T-helper 2 cell treated with Interferon-gamma antibody and Interleukin-4, amounts not matched to agents 5 μg/mL and 100 μg/mL, for 36 hours (primary cell): ENCODE measurements around the gene PLEKHM1.

Source experiments
- DNase-seq: peaks from one replicate; pipeline ENCODE4 v3.0.0; 2021; ENCODE audit warnings: low spot score
- H3K27ac Mint-ChIP-seq: one replicate; pipeline ENCODE4 v1.8.0; 2021; ENCODE audit warnings: mild to moderate bottlenecking, mixed read lengths
- H3K27me3 Mint-ChIP-seq: one replicate; pipeline ENCODE4 v1.8.0; 2021; ENCODE audit warnings: low read depth, mixed read lengths
- H3K36me3 Mint-ChIP-seq: one replicate; pipeline ENCODE4 v1.8.0; 2021; ENCODE audit warnings: low read depth, mixed read lengths
- H3K4me1 Mint-ChIP-seq: one replicate; pipeline ENCODE4 v1.8.0; 2021; ENCODE audit warnings: low read depth, mixed read lengths
- H3K4me3 Mint-ChIP-seq: one replicate; pipeline ENCODE4 v1.8.0; 2022; ENCODE audit warnings: mild to moderate bottlenecking, moderate library complexity, mixed read lengths
- H3K9me3 Mint-ChIP-seq: one replicate; pipeline ENCODE4 v1.8.0; 2021; ENCODE audit warnings: mixed read lengths

Gene PLEKHM1

DNA sequence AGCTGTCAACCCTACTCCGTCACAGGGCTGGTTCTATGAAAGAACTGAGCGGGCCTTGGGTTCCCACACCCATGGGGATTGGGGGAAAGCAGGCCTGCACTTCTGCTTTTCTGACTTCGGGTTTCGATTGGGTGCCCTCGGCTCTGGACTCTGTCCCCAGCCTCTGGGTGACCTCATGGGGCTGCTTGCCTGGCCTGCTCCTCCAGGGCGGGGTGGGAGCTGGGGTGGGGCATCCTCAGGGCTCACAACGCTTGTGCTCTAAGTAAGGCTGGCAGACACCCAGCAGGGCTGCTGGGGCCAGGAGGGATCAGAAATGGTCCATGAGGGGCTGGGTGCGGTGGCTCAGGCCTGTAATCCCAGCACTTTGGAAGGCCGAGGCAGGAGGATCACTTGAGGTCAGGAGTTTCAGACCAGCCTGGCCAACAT is 77.0 kb downstream of the PLEKHM1 start:
- H3K27ac Mint-ChIP-seq, result no peak overlapping the region
- H3K4me1 Mint-ChIP-seq, result peaks cover 23% of the 10 kb centered on the region
- H3K27me3 Mint-ChIP-seq, result no peaks in the 10 kb centered on the region
- no peak for DNase-seq
- no peaks in the 10 kb centered on the region for H3K9me3 Mint-ChIP-seq
- H3K36me3 Mint-ChIP-seq, result peaks cover 8% of the 10 kb centered on the region
- no peak overlapping the region for H3K4me3 Mint-ChIP-seq

DNA sequence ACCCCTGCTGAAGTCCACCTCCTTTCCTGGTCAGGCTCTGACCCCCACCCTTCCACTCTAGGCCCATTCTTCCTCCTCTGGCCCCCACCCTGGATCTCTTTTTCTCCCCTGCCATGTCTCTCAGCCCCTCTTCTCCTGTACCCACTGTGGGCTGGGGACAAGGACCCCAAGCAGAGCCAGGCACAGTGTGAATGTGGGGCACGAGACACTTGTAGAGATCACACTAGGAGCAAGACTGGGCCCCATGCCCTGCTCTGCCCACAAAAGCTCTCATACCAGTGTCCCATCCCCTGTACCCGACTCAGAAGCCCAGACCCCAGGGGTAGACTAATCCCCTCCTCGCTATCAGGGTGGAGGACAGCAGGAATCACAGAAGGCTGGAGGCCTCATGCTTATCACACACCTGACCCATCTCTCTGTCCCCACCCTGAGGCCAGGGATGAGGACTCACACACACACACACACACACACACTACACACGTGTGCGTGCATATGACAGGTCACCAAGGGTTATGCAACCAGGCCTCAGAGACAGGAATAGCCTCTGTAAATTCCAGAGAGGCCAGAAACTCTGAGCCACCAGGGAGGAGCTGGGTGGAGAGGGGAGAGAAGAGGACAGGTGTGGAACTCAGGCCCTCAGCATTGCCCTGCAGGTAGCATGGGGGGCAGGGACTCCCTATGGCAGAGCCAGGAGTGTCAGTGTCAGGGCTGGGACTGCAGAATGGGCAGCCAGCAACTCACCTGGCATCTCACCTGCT is 79.0 kb downstream of the PLEKHM1 start:
- Mint-ChIP-seq H3K9me3 (no peaks in the 10 kb centered on the region), H3K4me1 (peaks cover 36% of the 10 kb centered on the region), H3K4me3 (peak overlapping the region; percentile 99), H3K27me3 (no peaks in the 10 kb centered on the region), H3K27ac (peak overlapping the region; percentile 94), H3K36me3 (peaks cover 20% of the 10 kb centered on the region)
- no peak for DNase-seq

DNA sequence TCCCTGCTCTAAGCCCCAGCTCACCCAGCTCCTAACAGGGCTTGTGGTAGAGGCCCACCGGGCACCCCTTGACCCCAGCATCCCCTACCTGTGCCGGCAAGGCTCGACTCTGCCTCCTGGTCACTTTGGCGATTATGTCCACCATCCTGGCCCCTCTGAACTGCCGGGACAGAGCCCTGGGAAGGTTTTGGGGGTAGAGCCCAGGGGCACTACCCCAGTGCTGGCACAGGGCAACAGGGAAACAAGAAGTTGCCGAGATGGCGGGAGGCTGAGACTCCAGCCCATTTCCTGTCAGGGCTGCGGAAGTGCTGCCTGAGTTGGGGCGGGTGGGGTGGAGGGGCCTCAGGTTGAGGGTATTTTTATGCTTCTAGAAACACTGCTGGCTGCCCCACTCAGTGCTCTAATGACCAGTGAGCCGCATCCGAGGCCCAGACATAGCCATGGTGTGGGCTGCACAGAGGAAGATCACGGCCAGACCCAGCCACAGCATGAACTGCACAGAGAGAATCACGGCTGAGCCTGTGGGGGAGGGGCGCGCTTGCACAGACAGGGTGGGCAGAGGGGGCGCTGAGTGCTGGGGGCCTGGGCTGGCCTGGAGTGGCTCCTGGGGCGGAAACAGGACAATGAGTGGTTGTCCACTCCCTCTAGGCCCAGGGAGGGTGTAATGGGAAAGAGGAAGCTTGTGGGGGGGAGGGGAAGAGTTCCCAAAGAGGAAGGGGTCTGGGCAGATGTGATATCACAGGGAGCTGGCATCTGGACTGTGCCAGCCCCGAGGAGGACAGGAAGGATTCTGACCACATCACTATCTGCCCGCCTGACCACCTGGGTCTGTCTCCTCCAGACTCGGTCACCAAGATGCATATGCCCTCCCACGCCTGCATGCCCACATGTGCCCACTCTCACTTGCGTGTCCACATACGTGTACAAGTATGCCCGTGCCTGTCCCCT is 80.1 kb downstream of the PLEKHM1 start:
- peak overlapping the region; percentile 94 for H3K27ac Mint-ChIP-seq
- peaks cover 24% of the 10 kb centered on the region for H3K36me3 Mint-ChIP-seq
- peaks cover 36% of the 10 kb centered on the region for H3K4me1 Mint-ChIP-seq
- no peaks in the 10 kb centered on the region for H3K9me3 Mint-ChIP-seq
- H3K4me3 Mint-ChIP-seq, result peak overlapping the region; percentile 99
- H3K27me3 Mint-ChIP-seq, result no peaks in the 10 kb centered on the region
- DNase-seq, result peak; percentile 44

DNA sequence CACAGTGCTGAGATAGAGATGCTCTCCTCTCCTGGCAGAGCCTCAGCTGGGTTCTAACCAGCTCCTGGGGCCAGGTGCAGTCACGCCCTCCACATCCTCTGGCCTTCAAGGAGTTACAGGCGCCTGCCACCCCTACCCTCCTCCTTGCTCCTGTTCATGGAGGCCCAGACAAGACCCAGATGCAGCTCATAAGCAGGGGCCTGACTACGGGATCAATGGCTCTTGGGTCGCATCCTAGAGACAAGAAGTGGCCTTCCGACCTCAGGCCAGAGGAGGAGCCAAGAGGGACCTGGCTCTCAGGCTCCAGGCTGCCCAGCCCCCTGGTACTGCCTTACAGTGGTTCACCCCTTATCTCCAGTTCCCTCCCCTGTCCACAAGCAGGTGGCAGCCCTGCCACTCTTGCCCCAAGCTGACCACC is 80.9 kb downstream of the PLEKHM1 start:
- Mint-ChIP-seq H3K9me3 (no peaks in the 10 kb centered on the region), H3K27me3 (no peaks in the 10 kb centered on the region), H3K36me3 (peaks cover 26% of the 10 kb centered on the region), H3K27ac (peak overlapping the region; percentile 94), H3K4me3 (peak overlapping the region; percentile 99), H3K4me1 (peaks cover 36% of the 10 kb centered on the region)
- no peak for DNase-seq

DNA sequence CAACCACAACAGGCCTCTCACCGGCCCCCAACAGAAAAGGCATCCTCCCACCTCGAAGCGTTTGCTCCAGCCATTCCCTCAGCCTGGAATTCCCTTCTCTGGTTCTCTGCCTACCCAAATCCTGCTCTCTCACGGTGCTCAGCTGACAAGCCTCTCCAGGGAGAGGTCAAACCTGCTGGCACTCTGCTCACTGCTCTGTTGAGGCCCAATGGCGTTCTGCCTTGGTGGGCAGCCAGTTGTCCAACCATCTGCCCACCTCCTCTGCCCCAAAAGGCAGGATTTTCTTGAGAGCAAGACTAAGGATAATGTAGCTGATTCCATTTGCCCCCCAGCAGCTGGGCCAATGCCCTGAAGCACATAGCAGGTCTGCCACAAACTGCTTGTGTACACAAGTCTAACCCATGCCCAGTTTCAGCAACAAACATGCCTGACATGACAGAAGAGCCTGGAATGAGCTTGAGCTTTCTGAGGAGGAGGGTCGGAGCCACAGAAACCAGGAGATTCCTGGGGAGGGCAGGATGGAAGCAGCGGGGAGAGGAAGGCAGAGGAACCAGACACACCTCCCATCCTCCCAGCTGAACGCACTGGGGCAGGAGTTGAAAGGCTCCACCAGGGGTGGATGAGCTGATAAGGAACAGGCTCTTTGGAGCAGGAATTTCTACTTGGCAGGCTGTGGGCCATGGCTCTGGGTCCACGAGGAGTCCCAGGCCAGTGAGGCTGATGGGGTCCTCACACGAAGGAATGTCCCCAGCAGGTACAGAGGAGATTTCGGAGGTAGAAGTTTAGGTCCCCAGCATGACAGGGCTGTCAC is 81.7 kb downstream of the PLEKHM1 start:
- Mint-ChIP-seq H3K4me3 (peak overlapping the region; percentile 99), H3K36me3 (peaks cover 34% of the 10 kb centered on the region), H3K9me3 (no peaks in the 10 kb centered on the region), H3K27ac (peak overlapping the region; percentile 71), H3K27me3 (no peaks in the 10 kb centered on the region), H3K4me1 (peaks cover 36% of the 10 kb centered on the region)
- DNase-seq, result no peak

DNA sequence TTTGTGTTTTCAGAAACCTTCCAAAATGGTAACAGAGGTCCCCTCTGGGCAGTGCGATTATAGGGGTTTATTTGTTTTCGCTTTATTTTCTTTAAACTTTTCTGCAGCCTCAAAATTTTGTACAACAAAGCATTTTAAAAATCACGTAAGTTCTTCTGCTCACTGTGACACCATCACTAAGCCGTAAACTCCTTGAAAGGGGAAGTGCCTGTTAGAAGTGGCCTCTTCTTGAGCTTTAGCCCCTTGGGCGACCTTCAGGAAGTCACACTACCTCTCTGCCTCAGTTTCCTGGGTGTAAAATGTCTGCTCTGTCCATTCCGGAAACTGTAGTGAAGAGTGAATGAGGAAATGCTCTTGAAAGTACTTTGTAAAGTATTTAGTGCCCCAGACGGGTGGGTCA is 84.4 kb downstream of the PLEKHM1 start:
- no peak for DNase-seq
- H3K4me3 Mint-ChIP-seq, result no peak overlapping the region
- peaks cover 54% of the 10 kb centered on the region for H3K36me3 Mint-ChIP-seq
- H3K27ac Mint-ChIP-seq, result no peak overlapping the region
- no peaks in the 10 kb centered on the region for H3K9me3 Mint-ChIP-seq
- no peaks in the 10 kb centered on the region for H3K27me3 Mint-ChIP-seq
- H3K4me1 Mint-ChIP-seq, result peaks cover 27% of the 10 kb centered on the region

DNA sequence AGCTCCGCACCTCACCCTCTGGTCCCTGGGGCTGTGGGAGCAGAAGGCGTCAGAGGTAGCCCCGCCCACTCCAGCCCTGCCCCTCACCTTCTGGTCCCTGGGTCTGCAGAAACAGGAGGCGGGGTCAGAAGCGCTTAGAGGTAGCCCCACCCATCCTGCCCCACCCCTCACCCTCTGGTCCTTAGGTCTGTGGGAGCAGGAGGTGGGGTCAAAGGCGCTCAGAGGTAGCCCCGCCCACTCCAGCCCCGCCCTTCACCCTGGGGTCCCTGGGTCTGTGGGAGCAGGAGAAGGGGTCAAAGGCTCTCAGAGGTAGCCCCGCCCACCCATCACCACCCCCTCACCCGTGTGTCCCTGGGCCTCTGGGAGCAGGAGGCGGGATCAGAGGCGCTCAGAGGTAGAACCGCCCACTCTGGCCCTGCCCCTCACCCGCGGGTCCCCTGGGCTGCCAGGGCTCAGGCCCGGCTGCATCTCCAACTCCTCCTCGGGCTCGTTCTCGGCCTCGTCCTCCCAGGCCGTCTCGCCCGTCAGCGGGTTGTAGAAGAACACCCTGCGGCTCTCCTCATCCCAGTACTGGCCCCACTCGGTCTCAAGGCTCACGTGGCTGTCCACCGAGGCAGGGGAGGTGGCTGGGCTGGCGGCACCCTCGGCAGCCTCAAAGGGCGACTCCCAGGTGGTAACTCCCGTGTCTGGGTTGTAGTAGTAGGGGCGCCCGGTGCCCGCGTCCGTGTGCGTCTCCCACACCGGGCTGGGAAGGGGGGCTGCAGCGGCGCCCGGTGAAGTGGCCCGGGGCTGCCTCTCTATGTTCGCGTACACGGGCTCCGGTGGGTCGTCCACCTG is 85.1 kb downstream of the PLEKHM1 start:
- no peak for DNase-seq
- H3K4me1 Mint-ChIP-seq, result peaks cover 21% of the 10 kb centered on the region
- H3K9me3 Mint-ChIP-seq, result no peaks in the 10 kb centered on the region
- peaks cover 58% of the 10 kb centered on the region for H3K36me3 Mint-ChIP-seq
- H3K27ac Mint-ChIP-seq, result no peak overlapping the region
- H3K4me3 Mint-ChIP-seq, result no peak overlapping the region
- H3K27me3 Mint-ChIP-seq, result no peaks in the 10 kb centered on the region

DNA sequence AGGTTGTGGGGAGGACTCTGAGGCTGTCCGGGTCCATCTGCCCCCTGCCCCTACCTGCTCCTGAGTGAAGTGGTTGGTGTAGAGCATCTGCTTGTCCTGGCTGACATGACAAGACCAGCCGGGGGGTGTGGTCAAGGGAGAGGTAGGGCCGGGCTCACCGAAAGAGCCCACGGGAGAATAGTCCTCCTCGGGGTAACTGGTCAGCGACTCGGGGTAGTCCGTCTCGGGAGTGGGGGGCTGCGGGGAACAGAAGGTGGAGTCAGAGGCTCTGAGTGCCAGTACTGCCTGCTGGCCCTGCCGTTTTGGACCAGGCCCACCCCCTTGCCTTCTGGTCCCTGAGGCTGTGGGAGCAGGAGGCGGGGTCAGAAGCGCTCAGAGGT is 85.7 kb downstream of the PLEKHM1 start:
- Mint-ChIP-seq H3K27me3 (no peaks in the 10 kb centered on the region), H3K27ac (no peak overlapping the region), H3K4me3 (no peak overlapping the region), H3K9me3 (no peaks in the 10 kb centered on the region), H3K4me1 (peaks cover 21% of the 10 kb centered on the region), H3K36me3 (peaks cover 56% of the 10 kb centered on the region)
- DNase-seq, result no peak

DNA sequence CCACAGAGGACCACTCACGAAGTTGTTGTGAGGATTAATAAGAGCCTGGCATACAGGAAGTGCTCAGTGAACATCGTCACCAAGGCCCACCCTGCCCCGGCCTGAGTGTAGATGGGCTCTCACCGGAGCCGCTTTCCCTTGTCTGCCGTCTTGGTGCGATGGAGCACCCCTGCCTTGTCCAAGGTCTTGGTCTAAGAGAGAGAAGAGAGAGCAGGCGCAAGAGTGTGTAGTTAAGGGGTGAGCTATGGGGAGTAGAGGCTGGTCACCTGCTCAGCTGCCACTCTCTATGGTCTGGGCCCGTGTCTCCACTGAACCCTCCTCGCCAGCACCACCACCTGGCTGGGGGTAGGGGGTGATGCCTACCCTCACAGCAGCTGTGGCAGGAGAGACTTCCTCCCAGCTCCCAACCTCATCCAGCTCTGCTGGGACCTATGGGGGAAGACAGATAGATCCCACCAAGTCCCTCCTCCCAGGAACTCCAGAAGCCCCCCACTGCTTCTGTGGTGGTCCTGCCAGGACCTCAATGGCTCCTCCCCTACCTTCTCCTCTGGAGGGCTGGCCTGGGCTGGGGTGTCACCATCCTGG is 86.5 kb downstream of the PLEKHM1 start:
- H3K9me3 Mint-ChIP-seq, result no peaks in the 10 kb centered on the region
- peaks cover 18% of the 10 kb centered on the region for H3K4me1 Mint-ChIP-seq
- H3K36me3 Mint-ChIP-seq, result peaks cover 59% of the 10 kb centered on the region
- no peak overlapping the region for H3K4me3 Mint-ChIP-seq
- DNase-seq, result no peak
- no peak overlapping the region for H3K27ac Mint-ChIP-seq
- H3K27me3 Mint-ChIP-seq, result no peaks in the 10 kb centered on the region

DNA sequence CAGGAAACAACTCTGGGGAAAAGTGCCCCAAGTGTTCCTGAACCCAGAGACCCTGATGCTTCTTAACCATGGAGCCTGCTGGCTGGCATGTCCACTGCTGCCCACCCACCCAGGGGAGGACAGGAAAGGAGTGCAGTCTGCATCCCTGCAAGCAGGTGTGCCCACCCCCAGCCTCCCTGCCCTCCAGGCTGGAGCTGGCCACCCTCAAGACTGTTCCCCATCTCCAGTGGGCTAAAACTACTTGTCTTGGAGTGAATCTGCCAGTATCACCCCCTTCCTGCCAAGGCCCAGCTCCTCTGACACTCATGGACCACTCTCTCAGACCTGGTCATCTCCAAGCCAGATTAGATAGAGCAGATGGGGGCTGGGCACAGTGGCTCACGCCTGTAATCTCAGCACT is 87.6 kb downstream of the PLEKHM1 start:
- no peak for DNase-seq
- H3K27ac Mint-ChIP-seq, result no peak overlapping the region
- H3K9me3 Mint-ChIP-seq, result no peaks in the 10 kb centered on the region
- H3K36me3 Mint-ChIP-seq, result peaks cover 56% of the 10 kb centered on the region
- peaks cover 7% of the 10 kb centered on the region for H3K4me1 Mint-ChIP-seq
- no peaks in the 10 kb centered on the region for H3K27me3 Mint-ChIP-seq
- H3K4me3 Mint-ChIP-seq, result no peak overlapping the region

DNA sequence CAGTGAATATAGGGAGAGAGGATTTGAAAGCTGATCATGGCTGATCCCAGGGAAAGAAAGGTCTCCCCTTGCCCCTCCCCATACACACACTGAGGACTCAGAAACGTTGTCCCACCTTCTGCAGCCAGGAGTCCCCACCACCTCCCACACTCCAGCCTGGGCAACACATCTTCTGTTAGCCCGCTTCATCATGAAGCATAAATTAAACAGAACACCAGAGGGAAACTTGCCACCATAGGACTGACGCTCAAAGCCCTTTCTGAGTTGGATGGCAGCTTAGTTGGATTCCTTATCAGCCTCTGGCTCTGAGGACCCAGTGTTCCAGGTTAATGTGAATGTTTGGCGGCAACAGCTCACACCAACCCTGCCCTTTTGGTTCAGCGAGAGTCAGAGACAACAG is 91.7 kb downstream of the PLEKHM1 start:
- H3K4me3 Mint-ChIP-seq, result no peak overlapping the region
- H3K36me3 Mint-ChIP-seq, result peaks cover 49% of the 10 kb centered on the region
- no peaks in the 10 kb centered on the region for H3K27me3 Mint-ChIP-seq
- no peaks in the 10 kb centered on the region for H3K9me3 Mint-ChIP-seq
- H3K27ac Mint-ChIP-seq, result no peak overlapping the region
- H3K4me1 Mint-ChIP-seq, result no peaks in the 10 kb centered on the region
- no peak for DNase-seq

DNA sequence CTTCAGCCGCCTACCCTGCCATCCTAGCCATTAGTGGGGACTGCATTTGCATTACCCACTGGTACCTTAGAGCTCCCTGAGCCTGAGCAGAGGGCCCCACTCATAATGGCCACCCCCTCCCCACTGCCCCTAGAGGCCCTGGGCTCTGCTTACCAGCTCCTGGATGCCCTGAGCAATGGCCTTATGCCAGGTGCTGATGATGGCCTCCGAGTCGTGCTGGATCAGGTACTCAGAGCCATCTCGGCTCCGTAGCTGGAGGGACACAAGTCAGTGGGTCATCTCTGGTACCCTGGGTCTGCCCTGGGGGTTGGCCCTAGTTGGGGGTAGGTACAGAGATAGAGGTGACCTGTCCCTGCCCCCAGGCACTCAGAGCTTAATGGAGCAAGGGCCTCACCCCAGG is 92.7 kb downstream of the PLEKHM1 start:
- Mint-ChIP-seq H3K4me3 (no peak overlapping the region), H3K27ac (no peak overlapping the region)

More for the DNA sequence above, 92.7 kb downstream of the PLEKHM1 start:
- no peaks in the 10 kb centered on the region for H3K9me3 Mint-ChIP-seq
- no peaks in the 10 kb centered on the region for H3K27me3 Mint-ChIP-seq
- peaks cover 44% of the 10 kb centered on the region for H3K36me3 Mint-ChIP-seq
- no peak for DNase-seq
- H3K4me1 Mint-ChIP-seq, result no peaks in the 10 kb centered on the region
